Astrocyte (in vitro differentiated cells and primary cell): ENCODE measurements around the gene ZNF420.

ENCODE experiments used
- CTCF ChIP-seq: IDR thresholded peaks from 2 replicates; pipeline ENCODE4 v1.5.1; 2011; ENCODE audit warnings: low read depth, mild to moderate bottlenecking, inconsistent platforms, low read length, moderate library complexity; ENCODE audit not compliant: insufficient read depth
- EZH2 ChIP-seq: IDR thresholded peaks from 2 replicates; pipeline ENCODE4 v1.6.1; 2012; ENCODE audit warnings: mild to moderate bottlenecking, low read length, inconsistent platforms; ENCODE audit not compliant: insufficient read depth

DNA sequence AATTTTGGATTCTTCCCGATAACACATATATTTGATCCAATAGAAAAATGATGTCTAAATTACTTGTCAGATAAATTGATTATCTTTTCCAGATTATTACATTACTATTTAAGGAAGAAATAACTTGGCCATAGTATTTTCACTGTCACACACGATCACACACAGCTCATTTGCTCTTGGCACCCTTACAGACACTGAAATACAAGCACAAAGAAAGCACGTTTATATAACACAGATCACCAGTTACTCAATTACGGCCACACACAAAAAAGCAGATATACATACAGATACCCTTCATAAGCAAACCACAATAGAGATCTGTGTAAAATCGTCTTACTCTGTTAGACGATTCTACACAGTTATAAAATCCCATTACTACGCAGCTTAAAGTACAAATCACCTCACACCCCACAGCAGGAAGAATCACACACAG, 716 bp upstream of the ZNF420 start:
- TF ChIP-seq CTCF: no peak
- TF ChIP-seq EZH2: no peak
